Activated naive CD4-positive, alpha-beta T cell treated with anti-CD3 and anti-CD28 coated beads, Interleukin-2, amount 50 U/mL, for 24 hours (primary cell): Measurements from ENCODE around the gene DOC2A.
A peak's percentile ranks its signal among the peaks of the same experiment; 100 is the strongest.
"Not testable (repeated sequence)": the region's sequence is repeated elsewhere in the genome, so short reads cannot be mapped to it uniquely, and the experiment has no call there.

Experiments used
- H3K27ac Mint-ChIP-seq: one replicate; pipeline ENCODE4 v1.8.0; 2021; ENCODE audit warnings: mild to moderate bottlenecking, mixed read lengths
- H3K27me3 Mint-ChIP-seq: one replicate; pipeline ENCODE4 v1.8.0; 2021; ENCODE audit warnings: mixed read lengths
- H3K36me3 Mint-ChIP-seq: one replicate; pipeline ENCODE4 v1.8.0; 2021; ENCODE audit warnings: mixed read lengths
- H3K4me1 Mint-ChIP-seq: one replicate; pipeline ENCODE4 v1.8.0; 2021; ENCODE audit warnings: mixed read lengths
- H3K4me3 Mint-ChIP-seq: one replicate; pipeline ENCODE4 v1.8.0; 2021; ENCODE audit warnings: mild to moderate bottlenecking, mixed read lengths
- H3K9me3 Mint-ChIP-seq: one replicate; pipeline ENCODE4 v1.8.0; 2021; ENCODE audit warnings: mixed read lengths

Gene DOC2A

GRCh38 chr16:30031477-30031918, 20.7 kb upstream of the DOC2A start:
- Mint-ChIP-seq H3K36me3 (peaks cover 3% of the 10 kb centered on the region), H3K9me3 (no peaks in the 10 kb centered on the region), H3K27me3 (peaks cover 31% of the 10 kb centered on the region), H3K4me3 (no peak overlapping the region), H3K27ac (no peak overlapping the region), H3K4me1 (peaks cover 11% of the 10 kb centered on the region)

- no peaks in the 10 kb centered on the region for H3K9me3 Mint-ChIP-seq
- H3K4me1 Mint-ChIP-seq = peaks cover 11% of the 10 kb centered on the region
- H3K27me3 Mint-ChIP-seq = peaks cover 31% of the 10 kb centered on the region
- no peak within 1 kb of the TSS for H3K27ac Mint-ChIP-seq
- H3K4me3 Mint-ChIP-seq = peak within 1 kb of the TSS; percentile 52
- H3K36me3 Mint-ChIP-seq = peaks cover 3% of the 10 kb centered on the region
Observed at GRCh38 chr16:30030841-30031413, 20.1 kb upstream of the DOC2A start, which contains the start of gene TLCD3B. Gene TLCD3B, minus strand, starts transcription at chr16:30031271. Its CDS starts 744 bp downstream, at chr16:30030527.

GRCh38 chr16:30030011-30030685, 19.3 kb upstream of the DOC2A start:
- peaks cover 3% of the 10 kb centered on the region for H3K36me3 Mint-ChIP-seq
- H3K4me1 Mint-ChIP-seq = peaks cover 11% of the 10 kb centered on the region
- H3K4me3 Mint-ChIP-seq = no peak overlapping the region
- H3K9me3 Mint-ChIP-seq = no peaks in the 10 kb centered on the region
- peaks cover 31% of the 10 kb centered on the region for H3K27me3 Mint-ChIP-seq
- H3K27ac Mint-ChIP-seq = peak overlapping the region; percentile 68

GRCh38 chr16:30028438-30029076, 17.7 kb upstream of the DOC2A start:
- Mint-ChIP-seq H3K27me3 (peaks cover 30% of the 10 kb centered on the region), H3K4me3 (no peak overlapping the region), H3K9me3 (no peaks in the 10 kb centered on the region), H3K4me1 (peaks cover 11% of the 10 kb centered on the region), H3K36me3 (peaks cover 3% of the 10 kb centered on the region), H3K27ac (no peak overlapping the region)

- Mint-ChIP-seq H3K36me3 (peaks cover 3% of the 10 kb centered on the region), H3K4me1 (peaks cover 11% of the 10 kb centered on the region)
Observed at GRCh38 chr16:30027588-30028437, 17.0 kb upstream of the DOC2A start.

GRCh38 chr16:30026449-30026848, 15.6 kb upstream of the DOC2A start:
- Mint-ChIP-seq H3K27me3 (peaks cover 24% of the 10 kb centered on the region), H3K4me1 (peaks cover 6% of the 10 kb centered on the region)

More at GRCh38 chr16:30027588-30028437, 17.0 kb upstream of the DOC2A start:
- Mint-ChIP-seq H3K4me3 (no peak overlapping the region), H3K9me3 (no peaks in the 10 kb centered on the region), H3K27ac (no peak overlapping the region), H3K27me3 (peaks cover 29% of the 10 kb centered on the region)

GRCh38 chr16:30025574-30025973, 14.7 kb upstream of the DOC2A start:
- Mint-ChIP-seq H3K36me3 (no peaks in the 10 kb centered on the region), H3K27ac (no peak overlapping the region), H3K4me1 (peaks cover 12% of the 10 kb centered on the region), H3K27me3 (peaks cover 24% of the 10 kb centered on the region), H3K9me3 (no peaks in the 10 kb centered on the region), H3K4me3 (no peak overlapping the region)

More at GRCh38 chr16:30026449-30026848, 15.6 kb upstream of the DOC2A start:
- Mint-ChIP-seq H3K4me3 (no peak overlapping the region), H3K9me3 (no peaks in the 10 kb centered on the region), H3K36me3 (no peaks in the 10 kb centered on the region), H3K27ac (no peak overlapping the region)

- H3K27ac Mint-ChIP-seq = no peak overlapping the region
- H3K27me3 Mint-ChIP-seq = peaks cover 22% of the 10 kb centered on the region
Observed at GRCh38 chr16:30025156-30025555, 14.3 kb upstream of the DOC2A start.

GRCh38 chr16:30024451-30024850, 13.6 kb upstream of the DOC2A start:
- Mint-ChIP-seq H3K9me3 (no peaks in the 10 kb centered on the region), H3K4me3 (no peak overlapping the region), H3K4me1 (peaks cover 6% of the 10 kb centered on the region), H3K27ac (no peak overlapping the region), H3K36me3 (no peaks in the 10 kb centered on the region), H3K27me3 (peaks cover 15% of the 10 kb centered on the region)

More at GRCh38 chr16:30025156-30025555, 14.3 kb upstream of the DOC2A start:
- no peak overlapping the region for H3K4me3 Mint-ChIP-seq
- peaks cover 10% of the 10 kb centered on the region for H3K4me1 Mint-ChIP-seq
- H3K9me3 Mint-ChIP-seq = no peaks in the 10 kb centered on the region
- no peaks in the 10 kb centered on the region for H3K36me3 Mint-ChIP-seq

- Mint-ChIP-seq H3K36me3 (no peaks in the 10 kb centered on the region), H3K4me1 (peaks cover 6% of the 10 kb centered on the region), H3K9me3 (no peaks in the 10 kb centered on the region), H3K27me3 (peaks cover 11% of the 10 kb centered on the region), H3K4me3 (no peak overlapping the region), H3K27ac (no peak overlapping the region)
Observed at GRCh38 chr16:30023586-30023985, 12.8 kb upstream of the DOC2A start.

GRCh38 chr16:30022887-30023286, 12.1 kb upstream of the DOC2A start, which contains the start of gene C16orf92:
Gene C16orf92, plus strand, starts transcription at chr16:30023198. Its CDS starts 143 bp downstream, at chr16:30023341.
- Mint-ChIP-seq H3K4me3 (no peak within 1 kb of the TSS), H3K36me3 (no peaks in the 10 kb centered on the region), H3K27me3 (peaks cover 9% of the 10 kb centered on the region)

GRCh38 chr16:30018731-30019158, 7.9 kb upstream of the DOC2A start:
- no peaks in the 10 kb centered on the region for H3K36me3 Mint-ChIP-seq
- H3K4me1 Mint-ChIP-seq = peaks cover 6% of the 10 kb centered on the region

More at GRCh38 chr16:30022887-30023286, 12.1 kb upstream of the DOC2A start, which contains the start of gene C16orf92:
- H3K27ac Mint-ChIP-seq = no peak within 1 kb of the TSS
- no peaks in the 10 kb centered on the region for H3K9me3 Mint-ChIP-seq
- H3K4me1 Mint-ChIP-seq = peaks cover 6% of the 10 kb centered on the region

GRCh38 chr16:30017937-30018336, 7.1 kb upstream of the DOC2A start:
- H3K27ac Mint-ChIP-seq, H3K4me3 Mint-ChIP-seq, H3K9me3 Mint-ChIP-seq: not testable (repeated sequence)

More at GRCh38 chr16:30018731-30019158, 7.9 kb upstream of the DOC2A start:
- H3K27me3 Mint-ChIP-seq = no peaks in the 10 kb centered on the region
- no peaks in the 10 kb centered on the region for H3K9me3 Mint-ChIP-seq
- H3K4me3 Mint-ChIP-seq = no peak overlapping the region
- H3K27ac Mint-ChIP-seq = no peak overlapping the region

GRCh38 chr16:30017277-30017656, 6.4 kb upstream of the DOC2A start:
- no peak overlapping the region for H3K4me3 Mint-ChIP-seq
- no peaks in the 10 kb centered on the region for H3K9me3 Mint-ChIP-seq
- H3K36me3 Mint-ChIP-seq = no peaks in the 10 kb centered on the region
- H3K4me1 Mint-ChIP-seq = peaks cover 6% of the 10 kb centered on the region
- no peak overlapping the region for H3K27ac Mint-ChIP-seq
- H3K27me3 Mint-ChIP-seq = no peaks in the 10 kb centered on the region

More at GRCh38 chr16:30017937-30018336, 7.1 kb upstream of the DOC2A start:
- not testable (repeated sequence) for H3K27me3 Mint-ChIP-seq, H3K4me1 Mint-ChIP-seq, H3K36me3 Mint-ChIP-seq
